ENCODE data around the gene MIPEP. TPM values are rescaled to one million over a fixed set of nuclear protein-coding genes. Genes with fewer than 3 reads are reported as not detected.

The MIPEP gene
- total RNA-seq, 1 experiment from 2014 or later: 10.2 TPM

- no peaks in the 10 kb centered on the region for H3K4me1 ChIP-seq (ENCODE audit: low read length)
- H3K9me2 ChIP-seq (replicated peaks; ENCODE audit: insufficient read depth, low read length): no peaks in the 10 kb centered on the region
- H3K9me3 ChIP-seq (ENCODE audit: low read length): no peaks in the 10 kb centered on the region
- no peaks in the 10 kb centered on the region for H3K36me3 ChIP-seq (ENCODE audit: insufficient read depth, low read length)
- H3K79me2 ChIP-seq (ENCODE audit: low read length): no peaks in the 10 kb centered on the region
- H3K27ac ChIP-seq (ENCODE audit: low read length): no peak overlapping the region
- DNase-seq: no peak
- no peak overlapping the region for H3K4me2 ChIP-seq (ENCODE audit: low read depth, low read length, poor library complexity, severe bottlenecking)
- H4K20me1 ChIP-seq (ENCODE audit: insufficient read depth, low read depth, low read length): no peaks in the 10 kb centered on the region
- no peak overlapping the region for H2AFZ ChIP-seq (ENCODE audit: low read length)
- H3K4me3 ChIP-seq (ENCODE audit: low read length): no peak overlapping the region
- H3K27me3 ChIP-seq (ENCODE audit: low read length): no peaks in the 10 kb centered on the region
- no peak overlapping the region for H3K9ac ChIP-seq (ENCODE audit: low read length)
These were observed 165.7 kb downstream of the MIPEP start for GRCh38 chr13:23723471-23723870.

- H4K20me1 ChIP-seq (ENCODE audit: insufficient read depth, low read depth, low read length): no peaks in the 10 kb centered on the region
- no peak for DNase-seq
- no peaks in the 10 kb centered on the region for H3K36me3 ChIP-seq (ENCODE audit: insufficient read depth, low read length)
- H3K27me3 ChIP-seq (ENCODE audit: low read length): no peaks in the 10 kb centered on the region
- no peak overlapping the region for H3K4me3 ChIP-seq (ENCODE audit: low read length)
- no peak overlapping the region for H3K9ac ChIP-seq (ENCODE audit: low read length)
- no peak overlapping the region for H3K27ac ChIP-seq (ENCODE audit: low read length)
- no peak overlapping the region for H3K4me2 ChIP-seq (ENCODE audit: low read depth, low read length, poor library complexity, severe bottlenecking)
- no peaks in the 10 kb centered on the region for H3K9me2 ChIP-seq (replicated peaks; ENCODE audit: insufficient read depth, low read length)
- H2AFZ ChIP-seq (ENCODE audit: low read length): no peak overlapping the region
- H3K4me1 ChIP-seq (ENCODE audit: low read length): no peaks in the 10 kb centered on the region
- H3K9me3 ChIP-seq (ENCODE audit: low read length): no peaks in the 10 kb centered on the region
- H3K79me2 ChIP-seq (ENCODE audit: low read length): no peaks in the 10 kb centered on the region
These were observed 166.3 kb downstream of the MIPEP start for GRCh38 chr13:23722726-23723453.

GRCh38 chr13:23718996-23719395, 170.2 kb downstream of the MIPEP start:
- H3K4me1 ChIP-seq (ENCODE audit: low read length): no peaks in the 10 kb centered on the region
- no peaks in the 10 kb centered on the region for H3K36me3 ChIP-seq (ENCODE audit: insufficient read depth, low read length)
- H2AFZ ChIP-seq (ENCODE audit: low read length): no peak overlapping the region
- H3K9me2 ChIP-seq (replicated peaks; ENCODE audit: insufficient read depth, low read length): no peaks in the 10 kb centered on the region
- H3K27ac ChIP-seq (ENCODE audit: low read length): no peak overlapping the region
- no peaks in the 10 kb centered on the region for H3K9me3 ChIP-seq (ENCODE audit: low read length)
- no peaks in the 10 kb centered on the region for H3K79me2 ChIP-seq (ENCODE audit: low read length)
- no peaks in the 10 kb centered on the region for H3K27me3 ChIP-seq (ENCODE audit: low read length)
- H3K4me3 ChIP-seq (ENCODE audit: low read length): no peak overlapping the region
- H4K20me1 ChIP-seq (ENCODE audit: insufficient read depth, low read depth, low read length): no peaks in the 10 kb centered on the region
- no peak overlapping the region for H3K4me2 ChIP-seq (ENCODE audit: low read depth, low read length, poor library complexity, severe bottlenecking)
- DNase-seq: no peak
- H3K9ac ChIP-seq (ENCODE audit: low read length): no peak overlapping the region

- H3K4me1 ChIP-seq (ENCODE audit: low read length): no peaks in the 10 kb centered on the region
- H3K9ac ChIP-seq (ENCODE audit: low read length): no peak overlapping the region
- H3K27me3 ChIP-seq (ENCODE audit: low read length): no peaks in the 10 kb centered on the region
- no peaks in the 10 kb centered on the region for H4K20me1 ChIP-seq (ENCODE audit: insufficient read depth, low read depth, low read length)
- no peaks in the 10 kb centered on the region for H3K9me2 ChIP-seq (replicated peaks; ENCODE audit: insufficient read depth, low read length)
- H2AFZ ChIP-seq (ENCODE audit: low read length): no peak overlapping the region
- no peaks in the 10 kb centered on the region for H3K36me3 ChIP-seq (ENCODE audit: insufficient read depth, low read length)
- no peaks in the 10 kb centered on the region for H3K79me2 ChIP-seq (ENCODE audit: low read length)
- DNase-seq: no peak
- no peaks in the 10 kb centered on the region for H3K9me3 ChIP-seq (ENCODE audit: low read length)
- no peak overlapping the region for H3K4me3 ChIP-seq (ENCODE audit: low read length)
- H3K4me2 ChIP-seq (ENCODE audit: low read depth, low read length, poor library complexity, severe bottlenecking): no peak overlapping the region
- no peak overlapping the region for H3K27ac ChIP-seq (ENCODE audit: low read length)
These were observed 172.8 kb downstream of the MIPEP start for GRCh38 chr13:23716401-23716800.

- no peaks in the 10 kb centered on the region for H3K4me1 ChIP-seq (ENCODE audit: low read length)
- H3K9me2 ChIP-seq (replicated peaks; ENCODE audit: insufficient read depth, low read length): no peaks in the 10 kb centered on the region
- H3K4me2 ChIP-seq (ENCODE audit: low read depth, low read length, poor library complexity, severe bottlenecking): no peak overlapping the region
- H3K9me3 ChIP-seq (ENCODE audit: low read length): no peaks in the 10 kb centered on the region
- H2AFZ ChIP-seq (ENCODE audit: low read length): no peak overlapping the region
- H3K4me3 ChIP-seq (ENCODE audit: low read length): no peak overlapping the region
- no peaks in the 10 kb centered on the region for H4K20me1 ChIP-seq (ENCODE audit: insufficient read depth, low read depth, low read length)
- no peak overlapping the region for H3K9ac ChIP-seq (ENCODE audit: low read length)
- no peaks in the 10 kb centered on the region for H3K36me3 ChIP-seq (ENCODE audit: insufficient read depth, low read length)
- H3K27me3 ChIP-seq (ENCODE audit: low read length): no peaks in the 10 kb centered on the region
- H3K79me2 ChIP-seq (ENCODE audit: low read length): no peaks in the 10 kb centered on the region
- H3K27ac ChIP-seq (ENCODE audit: low read length): no peak overlapping the region
- DNase-seq: peak; percentile 46
These were observed 173.4 kb downstream of the MIPEP start for GRCh38 chr13:23715762-23716235.

- Histone ChIP-seq H3K4me2 (ENCODE audit: low read depth, low read length, poor library complexity, severe bottlenecking) (no peak overlapping the region), H3K27me3 (ENCODE audit: low read length) (no peaks in the 10 kb centered on the region), H3K9me2 (replicated peaks; ENCODE audit: insufficient read depth, low read length) (no peaks in the 10 kb centered on the region), H3K27ac (ENCODE audit: low read length) (no peak overlapping the region), H4K20me1 (ENCODE audit: insufficient read depth, low read depth, low read length) (no peaks in the 10 kb centered on the region), H3K79me2 (ENCODE audit: low read length) (no peaks in the 10 kb centered on the region), H3K36me3 (ENCODE audit: insufficient read depth, low read length) (no peaks in the 10 kb centered on the region), H3K9ac (ENCODE audit: low read length) (no peak overlapping the region), H2AFZ (ENCODE audit: low read length) (no peak overlapping the region), H3K9me3 (ENCODE audit: low read length) (no peaks in the 10 kb centered on the region), H3K4me1 (ENCODE audit: low read length) (no peaks in the 10 kb centered on the region), H3K4me3 (ENCODE audit: low read length) (no peak overlapping the region)
- no peak for DNase-seq
These were observed 174.0 kb downstream of the MIPEP start for GRCh38 chr13:23715092-23715761.

- Histone ChIP-seq H3K27ac (ENCODE audit: low read length) (no peak overlapping the region), H3K27me3 (ENCODE audit: low read length) (no peaks in the 10 kb centered on the region), H2AFZ (ENCODE audit: low read length) (no peak overlapping the region), H3K9me2 (replicated peaks; ENCODE audit: insufficient read depth, low read length) (no peaks in the 10 kb centered on the region), H3K36me3 (ENCODE audit: insufficient read depth, low read length) (no peaks in the 10 kb centered on the region), H3K9me3 (ENCODE audit: low read length) (no peaks in the 10 kb centered on the region), H3K4me1 (ENCODE audit: low read length) (no peaks in the 10 kb centered on the region), H3K9ac (ENCODE audit: low read length) (no peak overlapping the region), H3K4me3 (ENCODE audit: low read length) (no peak overlapping the region), H3K4me2 (ENCODE audit: low read depth, low read length, poor library complexity, severe bottlenecking) (no peak overlapping the region), H4K20me1 (ENCODE audit: insufficient read depth, low read depth, low read length) (no peaks in the 10 kb centered on the region), H3K79me2 (ENCODE audit: low read length) (no peaks in the 10 kb centered on the region)
- DNase-seq: no peak
These were observed 174.5 kb downstream of the MIPEP start for GRCh38 chr13:23714672-23715071.

- Histone ChIP-seq H3K9ac (ENCODE audit: low read length) (no peak overlapping the region), H3K9me2 (replicated peaks; ENCODE audit: insufficient read depth, low read length) (no peaks in the 10 kb centered on the region), H3K36me3 (ENCODE audit: insufficient read depth, low read length) (no peaks in the 10 kb centered on the region), H3K27me3 (ENCODE audit: low read length) (no peaks in the 10 kb centered on the region), H3K9me3 (ENCODE audit: low read length) (no peaks in the 10 kb centered on the region), H3K27ac (ENCODE audit: low read length) (no peak overlapping the region), H3K4me1 (ENCODE audit: low read length) (no peaks in the 10 kb centered on the region), H2AFZ (ENCODE audit: low read length) (no peak overlapping the region), H3K4me3 (ENCODE audit: low read length) (no peak overlapping the region), H3K79me2 (ENCODE audit: low read length) (no peaks in the 10 kb centered on the region), H4K20me1 (ENCODE audit: insufficient read depth, low read depth, low read length) (no peaks in the 10 kb centered on the region), H3K4me2 (ENCODE audit: low read depth, low read length, poor library complexity, severe bottlenecking) (no peak overlapping the region)
- no peak for DNase-seq
These were observed 177.8 kb downstream of the MIPEP start for GRCh38 chr13:23711355-23711754.
